HEK293 (cell line): Measurements from ENCODE around the gene DGKD.

Experiments
- PBX3 ChIP-seq: sonication (generic); formaldehyde crosslinking; IDR thresholded peaks from 2 replicates; pipeline ENCODE4 v1.8.1; 2022; ENCODE audit warnings: mild to moderate bottlenecking, moderate library complexity, missing genetic modification reagents
- PRDM10 ChIP-seq: fragments of 450-650 bp; formaldehyde crosslinking; IDR thresholded peaks from 2 replicates; pipeline ENCODE4 v1.5.1; 2016; ENCODE audit warnings: missing biosample characterization, missing genetic modification characterization
- TRIM28 ChIP-seq: IDR thresholded peaks from 2 replicates; pipeline ENCODE4 v1.6.1; 2011; ENCODE audit warnings: low read length, control low read depth, borderline replicate concordance
- ZNF18 ChIP-seq: fragments of 450-650 bp; formaldehyde crosslinking; IDR thresholded peaks from 2 replicates; pipeline ENCODE4 v1.5.1; 2016; ENCODE audit warnings: missing biosample characterization, missing genetic modification characterization
- ZNF366 ChIP-seq: fragments of 450-650 bp; formaldehyde crosslinking; conservative IDR thresholded peaks from 2 replicates; pipeline ENCODE4 v1.5.1; 2016; ENCODE audit warnings: missing biosample characterization, missing genetic modification characterization
- ZNF37A ChIP-seq: fragments of 450-650 bp; IDR thresholded peaks from 2 replicates; pipeline ENCODE4 v1.5.1; 2018; ENCODE audit warnings: missing biosample characterization, missing genetic modification characterization
- ZNF555 ChIP-seq: fragments of 450-650 bp; formaldehyde crosslinking; conservative IDR thresholded peaks from 2 replicates; pipeline ENCODE4 v1.5.1; 2017; ENCODE audit warnings: missing biosample characterization, mild to moderate bottlenecking, missing genetic modification characterization, inconsistent platforms
- ZNF558 ChIP-seq: fragments of 450-650 bp; formaldehyde crosslinking; IDR thresholded peaks from 2 replicates; pipeline ENCODE4 v1.5.1; 2016; ENCODE audit warnings: missing biosample characterization, missing genetic modification characterization
- ZNF76 ChIP-seq: fragments of 450-650 bp; formaldehyde crosslinking; IDR thresholded peaks from 2 replicates; pipeline ENCODE4; 2016; ENCODE audit warnings: low read depth, missing biosample characterization, missing genetic modification characterization, borderline replicate concordance
- ZNF785 ChIP-seq: fragments of 450-650 bp; formaldehyde crosslinking; IDR thresholded peaks from 2 replicates; pipeline ENCODE4 v1.5.1; 2016; ENCODE audit warnings: missing biosample characterization, missing genetic modification characterization
- ZNF792 ChIP-seq: fragments of 450-650 bp; formaldehyde crosslinking; IDR thresholded peaks from 2 replicates; pipeline ENCODE4 v1.5.1; 2016; ENCODE audit warnings: missing biosample characterization, missing genetic modification characterization
- TF ChIP-seq, protein P1 (sequence below): fragments of 450-650 bp; formaldehyde crosslinking; IDR thresholded peaks from 2 replicates; pipeline ENCODE4 v1.5.1; 2016; ENCODE audit warnings: missing biosample characterization, missing genetic modification characterization
- TF ChIP-seq, protein P2 (sequence below): fragments of 450-650 bp; formaldehyde crosslinking; IDR thresholded peaks from 2 replicates; pipeline ENCODE4 v1.5.0; 2017; ENCODE audit warnings: missing biosample characterization, missing genetic modification characterization, borderline replicate concordance
- TF ChIP-seq, protein P3 (sequence below): fragments of 450-650 bp; formaldehyde crosslinking; IDR thresholded peaks from 2 replicates; pipeline ENCODE4 v1.5.1; 2016; ENCODE audit warnings: missing biosample characterization, missing genetic modification characterization

- TF ChIP-seq, protein P1, sequence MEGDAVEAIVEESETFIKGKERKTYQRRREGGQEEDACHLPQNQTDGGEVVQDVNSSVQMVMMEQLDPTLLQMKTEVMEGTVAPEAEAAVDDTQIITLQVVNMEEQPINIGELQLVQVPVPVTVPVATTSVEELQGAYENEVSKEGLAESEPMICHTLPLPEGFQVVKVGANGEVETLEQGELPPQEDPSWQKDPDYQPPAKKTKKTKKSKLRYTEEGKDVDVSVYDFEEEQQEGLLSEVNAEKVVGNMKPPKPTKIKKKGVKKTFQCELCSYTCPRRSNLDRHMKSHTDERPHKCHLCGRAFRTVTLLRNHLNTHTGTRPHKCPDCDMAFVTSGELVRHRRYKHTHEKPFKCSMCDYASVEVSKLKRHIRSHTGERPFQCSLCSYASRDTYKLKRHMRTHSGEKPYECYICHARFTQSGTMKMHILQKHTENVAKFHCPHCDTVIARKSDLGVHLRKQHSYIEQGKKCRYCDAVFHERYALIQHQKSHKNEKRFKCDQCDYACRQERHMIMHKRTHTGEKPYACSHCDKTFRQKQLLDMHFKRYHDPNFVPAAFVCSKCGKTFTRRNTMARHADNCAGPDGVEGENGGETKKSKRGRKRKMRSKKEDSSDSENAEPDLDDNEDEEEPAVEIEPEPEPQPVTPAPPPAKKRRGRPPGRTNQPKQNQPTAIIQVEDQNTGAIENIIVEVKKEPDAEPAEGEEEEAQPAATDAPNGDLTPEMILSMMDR (tag by site-specific recombination) = no peak
- TF ChIP-seq, protein P2, sequence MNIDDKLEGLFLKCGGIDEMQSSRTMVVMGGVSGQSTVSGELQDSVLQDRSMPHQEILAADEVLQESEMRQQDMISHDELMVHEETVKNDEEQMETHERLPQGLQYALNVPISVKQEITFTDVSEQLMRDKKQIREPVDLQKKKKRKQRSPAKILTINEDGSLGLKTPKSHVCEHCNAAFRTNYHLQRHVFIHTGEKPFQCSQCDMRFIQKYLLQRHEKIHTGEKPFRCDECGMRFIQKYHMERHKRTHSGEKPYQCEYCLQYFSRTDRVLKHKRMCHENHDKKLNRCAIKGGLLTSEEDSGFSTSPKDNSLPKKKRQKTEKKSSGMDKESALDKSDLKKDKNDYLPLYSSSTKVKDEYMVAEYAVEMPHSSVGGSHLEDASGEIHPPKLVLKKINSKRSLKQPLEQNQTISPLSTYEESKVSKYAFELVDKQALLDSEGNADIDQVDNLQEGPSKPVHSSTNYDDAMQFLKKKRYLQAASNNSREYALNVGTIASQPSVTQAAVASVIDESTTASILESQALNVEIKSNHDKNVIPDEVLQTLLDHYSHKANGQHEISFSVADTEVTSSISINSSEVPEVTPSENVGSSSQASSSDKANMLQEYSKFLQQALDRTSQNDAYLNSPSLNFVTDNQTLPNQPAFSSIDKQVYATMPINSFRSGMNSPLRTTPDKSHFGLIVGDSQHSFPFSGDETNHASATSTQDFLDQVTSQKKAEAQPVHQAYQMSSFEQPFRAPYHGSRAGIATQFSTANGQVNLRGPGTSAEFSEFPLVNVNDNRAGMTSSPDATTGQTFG (tag by site-specific recombination) = no peak
- TF ChIP-seq ZNF366 (tag by site-specific recombination) (no peak), PRDM10 (tag by site-specific recombination) (no peak), PBX3 (CRISPR knock-in tag) (no peak), ZNF18 (no peak), ZNF792 (tag by site-specific recombination) (no peak), ZNF555 (no peak), ZNF76 (no peak), ZNF558 (tag by site-specific recombination) (no peak), ZNF785 (tag by site-specific recombination) (no peak), ZNF37A (tag by site-specific recombination) (no peak), TRIM28 (no peak)
- TF ChIP-seq, protein P3, sequence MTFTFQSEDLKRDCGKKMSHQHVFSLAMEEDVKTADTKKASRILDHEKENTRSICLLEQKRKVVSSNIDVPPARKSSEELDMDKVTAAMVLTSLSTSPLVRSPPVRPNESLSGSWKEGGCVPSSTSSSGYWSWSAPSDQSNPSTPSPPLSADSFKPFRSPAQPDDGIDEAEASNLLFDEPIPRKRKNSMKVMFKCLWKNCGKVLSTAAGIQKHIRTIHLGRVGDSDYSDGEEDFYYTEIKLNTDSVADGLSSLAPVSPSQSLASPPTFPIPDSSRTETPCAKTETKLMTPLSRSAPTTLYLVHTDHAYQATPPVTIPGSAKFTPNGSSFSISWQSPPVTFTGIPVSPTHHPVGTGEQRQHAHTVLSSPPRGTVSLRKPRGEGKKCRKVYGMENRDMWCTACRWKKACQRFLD = no peak
Measured at GRCh38 chr2:233458031-233458610, 103.8 kb downstream of the DGKD start.
